ENCODE measurements around the gene SYTL5.
"Not testable (repeated sequence)": the region's sequence is repeated elsewhere in the genome, so short reads cannot be mapped to it uniquely, and the experiment has no call there.

SYTL5 gene

GRCh38 chrX:38006291-38006690 lies at the start of gene SYTL5:
TSS of gene SYTL5 (plus strand) at chrX:38006553. CDS start at chrX:38033890, 27,337 bp downstream.
- no peak for DNase-seq (ENCODE audit: low read depth)

DNA sequence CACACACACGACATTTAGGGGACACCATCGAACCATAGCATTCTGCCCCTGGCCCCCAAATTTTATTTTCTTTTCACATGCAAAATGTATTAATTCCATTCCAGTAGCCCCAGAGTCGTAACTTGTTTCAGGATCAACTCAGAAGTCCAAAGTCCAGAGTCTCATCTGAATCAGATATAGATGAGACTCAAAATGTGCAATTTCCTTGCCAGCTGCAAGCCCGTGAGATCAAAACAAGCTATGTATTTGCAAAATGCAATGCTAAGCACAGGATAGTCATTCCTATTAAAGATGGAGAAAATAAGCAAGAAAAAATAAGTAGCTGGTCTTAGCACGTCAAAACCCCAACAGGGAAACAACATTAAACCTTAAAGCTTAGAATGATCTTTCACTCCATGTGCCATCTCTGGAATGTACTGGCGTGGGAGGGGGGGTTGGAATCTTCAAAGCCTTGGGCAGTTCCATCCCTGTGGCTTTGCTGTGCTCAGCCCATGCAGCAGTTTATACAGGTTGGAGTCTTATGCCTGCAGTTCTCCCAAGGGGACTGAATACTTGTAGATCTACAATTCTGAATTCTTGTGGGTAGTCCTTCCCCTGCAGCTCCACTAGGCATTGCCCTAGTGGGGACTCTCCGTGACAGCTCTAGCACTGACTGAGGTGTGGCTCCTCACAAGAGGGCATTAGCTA lies 47.7 kb upstream of the SYTL5 start:
- no peak for DNase-seq (ENCODE audit: low read depth)

DNA sequence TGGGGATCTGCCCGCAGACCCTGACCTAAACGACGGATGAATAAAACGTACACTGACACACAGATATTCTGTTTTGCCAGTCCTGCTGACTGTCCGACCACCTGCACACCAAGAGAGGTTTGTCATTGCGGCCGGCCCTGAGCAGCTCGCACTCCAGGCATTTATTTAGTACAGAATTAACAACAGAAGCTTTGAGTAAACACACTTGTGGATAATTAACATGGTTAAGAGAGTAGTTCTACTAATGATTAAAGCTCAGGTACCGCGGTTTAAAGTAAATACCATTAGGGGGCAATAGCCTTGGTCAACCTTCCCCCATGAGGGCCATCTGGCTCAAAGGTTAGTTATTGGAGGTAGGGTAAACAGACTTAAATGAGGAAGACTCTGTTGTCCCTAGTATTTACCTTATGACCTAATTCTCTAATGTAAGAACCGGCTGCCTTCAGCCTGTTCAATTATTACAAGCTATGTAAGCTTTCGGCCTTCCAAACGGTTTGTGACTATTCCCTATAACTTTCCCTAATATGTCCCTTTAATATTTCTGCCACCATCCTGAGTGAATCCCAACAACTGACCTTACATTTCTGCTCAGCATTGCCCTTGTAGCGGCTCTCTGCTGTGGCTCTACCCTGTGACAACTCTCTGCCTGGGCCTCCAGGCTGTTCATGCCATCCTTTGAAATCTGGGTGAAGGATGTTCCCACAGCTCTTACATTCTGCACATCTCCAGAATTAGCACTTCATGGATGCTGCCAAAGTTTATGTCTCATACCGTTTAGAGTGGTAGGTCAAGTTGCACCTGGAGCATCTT lies 46.9 kb upstream of the SYTL5 start:
- DNase-seq (ENCODE audit: low read depth) = no peak

DNA sequence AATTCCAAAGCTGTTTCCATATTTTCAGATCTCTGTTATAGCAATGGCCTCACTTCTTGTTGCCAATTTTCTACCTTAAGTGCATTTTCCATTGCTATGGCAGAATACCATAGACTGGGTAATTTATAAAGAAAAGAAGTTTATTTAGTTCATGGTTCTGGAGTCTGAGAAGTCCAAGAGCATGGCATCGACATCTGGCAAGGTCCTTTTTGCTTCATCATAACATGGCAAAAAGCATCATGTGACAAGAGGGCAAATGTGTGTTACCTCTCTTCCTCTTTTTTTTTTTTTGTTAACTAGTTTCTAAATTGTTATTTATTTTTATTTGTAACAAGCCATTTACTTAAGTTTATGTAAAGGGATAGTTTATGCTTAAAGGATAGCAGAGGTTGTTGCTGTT lies 45.2 kb upstream of the SYTL5 start:
- no peak for DNase-seq (ENCODE audit: low read depth)

- DNase-seq (ENCODE audit: low read depth) = no peak
These were observed 38.6 kb upstream of the SYTL5 start for GRCh38 chrX:37967714-37968113.

DNA sequence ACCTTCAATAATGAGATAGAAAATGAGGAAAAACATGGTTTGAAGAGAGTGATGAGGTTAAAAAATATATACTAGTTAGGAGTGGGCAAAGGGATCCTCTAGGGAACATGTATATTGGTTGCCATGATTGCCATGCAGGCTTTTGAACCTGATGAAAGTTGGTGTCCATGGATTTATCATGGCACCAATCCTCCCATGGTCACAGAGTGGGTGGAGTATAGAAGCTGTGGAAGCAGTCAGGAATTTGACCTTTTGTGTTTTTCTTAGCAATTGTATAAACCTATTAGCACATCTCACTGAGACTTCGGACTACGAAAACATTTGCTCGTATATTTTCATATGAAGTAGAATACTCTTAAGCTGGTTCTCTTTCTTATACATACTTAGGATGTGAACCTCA lies 30.9 kb upstream of the SYTL5 start:
- no peak for DNase-seq (ENCODE audit: low read depth)

GRCh38 chrX:37976153-37976552 lies 30.2 kb upstream of the SYTL5 start:
- no peak for DNase-seq (ENCODE audit: low read depth)

- no peak for DNase-seq (ENCODE audit: low read depth)
These were observed 21.5 kb upstream of the SYTL5 start for GRCh38 chrX:37984880-37985279.

DNA sequence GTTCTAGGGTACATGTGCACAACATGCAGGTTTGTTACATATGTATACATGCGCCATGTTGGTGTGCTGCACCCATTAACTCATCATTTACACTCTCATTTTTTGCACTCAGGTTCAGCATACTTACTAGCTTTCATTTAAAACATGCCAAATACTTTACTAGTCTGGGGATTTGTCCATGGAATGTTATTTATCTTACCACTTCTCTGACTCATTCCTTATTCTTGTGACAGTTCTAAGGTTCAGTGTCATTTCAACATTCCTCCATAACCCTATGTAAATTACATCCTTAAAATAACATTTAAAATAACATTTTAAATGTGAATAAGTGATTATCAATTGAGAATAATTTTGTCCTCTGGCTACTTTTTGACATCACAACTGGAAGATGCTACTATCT lies 19.5 kb upstream of the SYTL5 start:
- DNase-seq (ENCODE audit: low read depth) = no peak

DNA sequence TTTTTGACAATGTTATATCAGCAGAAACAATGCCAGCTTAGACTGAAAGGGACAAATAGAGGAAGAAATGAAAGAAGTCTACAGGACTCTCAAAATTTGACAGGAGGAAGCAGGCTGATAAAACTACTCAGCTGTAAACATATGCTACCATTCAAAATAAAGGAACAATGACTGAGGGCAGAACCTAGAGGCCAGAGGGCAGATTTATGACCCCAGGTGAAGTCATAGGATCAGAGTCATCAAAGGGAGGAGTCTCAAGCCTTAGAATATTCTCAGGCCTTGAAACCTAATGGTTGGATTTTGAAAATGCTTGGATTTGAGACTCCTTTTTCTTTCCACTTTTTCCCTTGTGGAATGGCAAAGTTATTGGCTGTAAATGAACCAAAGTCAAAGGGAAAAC lies 17.0 kb upstream of the SYTL5 start:
- no peak for DNase-seq (ENCODE audit: low read depth)

DNA sequence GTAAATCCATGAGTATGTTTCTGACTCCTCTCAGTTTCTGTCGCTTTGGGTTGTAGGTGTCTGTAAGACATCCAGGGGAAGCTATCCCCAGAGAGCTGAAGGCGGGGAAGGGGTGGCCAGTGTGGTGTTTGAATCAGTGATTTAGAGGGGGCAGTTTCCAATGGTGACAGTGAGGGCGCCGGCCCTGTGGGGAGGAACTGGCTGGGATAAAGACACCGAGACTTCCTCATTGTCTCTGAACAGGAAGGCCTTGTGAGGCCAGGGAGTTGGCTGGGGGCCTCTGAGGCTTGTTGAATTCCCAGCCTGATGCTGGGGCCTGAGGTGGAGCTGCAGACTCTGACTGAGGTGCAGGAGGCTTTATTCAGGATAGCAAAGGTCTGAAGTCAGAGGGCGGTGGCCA lies 15.1 kb upstream of the SYTL5 start:
- not testable (repeated sequence) for DNase-seq (ENCODE audit: low read depth)

DNA sequence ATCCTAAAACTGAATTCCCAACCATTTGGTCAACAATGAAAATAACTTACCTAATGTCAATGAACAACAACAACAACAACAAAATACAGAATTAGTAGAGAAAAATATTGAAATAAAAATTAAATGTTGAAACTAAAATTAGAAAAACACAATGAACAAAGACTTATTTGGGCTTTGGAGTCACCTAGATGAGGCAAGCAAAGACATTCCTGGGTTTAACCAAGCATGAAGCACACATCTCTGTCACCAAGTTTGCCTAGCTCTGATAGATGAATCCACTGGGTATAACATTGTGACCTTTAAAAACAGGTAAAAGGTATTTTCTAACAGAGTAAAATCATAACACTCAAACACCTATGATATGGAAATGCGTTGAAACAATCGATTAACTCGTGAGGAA lies 13.2 kb upstream of the SYTL5 start:
- no peak for DNase-seq (ENCODE audit: low read depth)

DNA sequence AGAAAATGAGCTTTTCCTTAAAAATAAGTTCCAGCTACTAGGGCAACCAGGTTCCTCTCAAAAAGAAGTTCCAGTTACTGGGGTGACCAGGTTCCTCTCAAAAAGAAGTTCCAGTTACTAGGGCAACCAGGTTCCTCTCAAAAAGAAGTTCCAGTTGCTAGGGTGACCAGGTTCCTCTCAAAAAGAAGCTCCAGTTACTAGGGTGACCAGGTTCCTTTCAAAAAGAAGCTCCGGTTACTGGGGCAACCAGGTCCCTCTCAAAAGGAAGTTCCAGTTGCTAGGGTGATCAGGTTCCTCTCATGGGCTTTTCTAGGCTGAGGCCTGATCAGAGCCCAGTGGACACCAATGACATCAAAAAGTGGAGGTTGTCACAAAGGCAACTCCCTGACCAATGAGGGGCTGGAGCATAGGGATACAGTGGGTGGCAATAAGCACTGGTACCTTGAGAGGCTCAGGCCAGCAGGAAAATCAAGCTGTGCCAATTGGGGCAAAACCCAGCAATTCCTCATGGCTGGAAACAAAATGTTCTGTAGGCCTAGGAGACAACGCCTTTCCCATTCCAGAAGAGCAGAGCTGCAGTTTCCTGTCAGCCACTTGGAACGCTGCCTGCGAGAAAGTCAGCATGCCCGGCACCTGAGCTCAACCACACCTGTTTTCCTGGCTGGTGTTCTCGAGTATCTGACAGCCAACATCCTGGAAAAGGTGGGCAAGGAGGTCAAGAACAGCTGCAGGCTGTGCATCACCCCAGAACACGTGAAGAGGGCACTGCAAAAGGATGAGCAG lies 12.3 kb upstream of the SYTL5 start:
- no peak for DNase-seq (ENCODE audit: low read depth)

GRCh38 chrX:37995428-37995827 lies 10.9 kb upstream of the SYTL5 start:
- no peak for DNase-seq (ENCODE audit: low read depth)

DNA sequence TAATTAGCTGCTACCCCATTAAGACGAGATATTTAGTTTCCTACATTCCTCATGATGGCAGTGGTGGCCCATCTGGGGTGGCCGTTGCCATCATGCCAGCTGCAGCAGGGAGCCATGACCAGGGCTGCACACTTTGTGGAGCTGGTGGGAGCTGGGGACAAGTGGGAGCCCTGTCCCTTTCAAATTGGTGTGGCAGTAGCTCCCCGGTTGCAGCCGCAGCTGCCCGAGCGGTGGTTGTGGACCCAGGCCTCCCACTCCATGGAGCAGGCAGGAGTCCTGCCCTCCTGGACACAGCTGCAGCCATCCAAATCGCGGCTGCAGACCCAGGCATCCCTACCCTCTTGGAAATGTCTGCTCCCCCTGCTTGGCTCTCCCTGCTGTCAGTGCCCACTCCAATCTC lies 9.3 kb upstream of the SYTL5 start:
- DNase-seq (ENCODE audit: low read depth) = no peak

- DNase-seq (ENCODE audit: low read depth) = no peak
These were observed 7.6 kb upstream of the SYTL5 start for GRCh38 chrX:37998586-37999262.

DNA sequence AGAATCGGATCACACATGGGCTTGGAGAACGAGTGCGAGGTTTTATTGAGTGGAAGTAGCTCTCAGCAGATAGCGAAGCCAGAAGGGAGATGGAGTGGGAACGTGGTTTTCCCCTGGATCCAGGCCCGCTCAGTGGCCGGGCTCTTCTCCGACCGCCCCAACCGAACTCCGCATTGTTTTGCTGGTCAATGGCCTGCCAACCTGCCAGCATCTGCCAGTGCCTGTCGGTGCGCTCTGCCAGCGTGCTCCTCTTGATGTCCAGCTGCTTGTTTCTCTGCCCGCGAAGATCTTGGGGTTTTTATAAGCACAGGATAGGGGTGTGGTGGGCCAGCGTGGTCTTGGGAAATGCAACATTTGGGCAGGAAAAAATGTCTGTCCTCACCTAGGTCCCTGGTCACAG lies 5.6 kb upstream of the SYTL5 start:
- DNase-seq (ENCODE audit: low read depth) = no peak

DNA sequence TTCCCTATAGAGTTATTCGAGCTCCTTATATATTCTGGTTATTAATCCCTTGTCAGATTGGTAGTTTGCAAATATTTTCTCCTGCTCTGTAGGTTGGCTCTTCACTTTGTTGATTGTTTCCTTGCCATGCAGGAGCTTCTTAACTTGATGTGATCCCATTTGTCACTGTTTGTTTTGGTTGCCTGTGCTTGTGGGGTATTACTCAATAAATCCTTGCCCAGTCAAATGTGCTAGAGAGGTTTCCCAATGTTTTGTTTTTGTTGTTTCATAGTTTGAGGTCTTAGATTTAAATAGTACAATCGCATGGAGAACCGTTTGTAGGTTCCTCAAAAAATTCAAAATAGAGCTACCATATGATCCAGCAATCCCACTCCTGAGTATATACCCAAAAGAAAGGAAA lies 2.3 kb upstream of the SYTL5 start:
- DNase-seq (ENCODE audit: low read depth) = no peak

GRCh38 chrX:38006778-38007177 lies 425 bp downstream of the SYTL5 start:
- no peak for DNase-seq (ENCODE audit: low read depth)

GRCh38 chrX:38008658-38009057 lies 2.3 kb downstream of the SYTL5 start:
- no peak for DNase-seq (ENCODE audit: low read depth)

DNA sequence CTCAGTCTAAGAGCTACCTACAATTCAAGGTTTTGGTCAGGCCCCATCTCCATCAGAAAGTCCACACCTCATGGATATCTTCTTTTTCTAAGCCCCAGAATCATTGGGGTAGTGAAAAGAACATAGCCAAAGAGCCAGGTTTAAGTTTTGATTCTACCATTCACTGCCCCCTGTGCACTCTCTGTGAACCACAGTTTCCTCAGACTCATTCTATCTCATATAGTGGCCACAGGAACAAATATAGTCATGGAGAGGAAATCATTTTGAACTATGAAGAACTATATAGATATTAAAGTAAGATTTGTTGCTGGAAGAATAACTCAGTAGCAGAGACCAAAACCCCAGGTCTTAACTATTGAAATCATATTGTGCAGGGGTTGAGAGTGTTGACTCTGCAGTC lies 3.3 kb downstream of the SYTL5 start:
- no peak for DNase-seq (ENCODE audit: low read depth)

GRCh38 chrX:38018766-38019425 lies 12.5 kb downstream of the SYTL5 start:
- DNase-seq (ENCODE audit: low read depth) = no peak

Measured in stimulated activated CD8-positive, alpha-beta memory T cell treated with anti-CD3 and anti-CD28 coated beads, Interleukin-7, amount 100 ng/mL, for 24 hours (primary cell).